NB4 (cell line): Measurements from ENCODE around the gene CPE.

Source experiments
- CTCF ChIP-seq: IDR thresholded peaks from one replicate; pipeline ENCODE4 v1.5.1; 2012; ENCODE audit warnings: low read depth, low read length
- POLR2A ChIP-seq: IDR thresholded peaks from 2 replicates; pipeline ENCODE4 v1.6.1; 2011; ENCODE audit warnings: mild to moderate bottlenecking; ENCODE audit not compliant: insufficient read length; ENCODE audit errors: extremely low read depth

- TF ChIP-seq POLR2A: no peak
- TF ChIP-seq CTCF: no peak
Observed at GRCh38 chr4:165464376-165464775, 85.6 kb downstream of the CPE start.
